GM18511 (cell line): ENCODE measurements around the gene NPAS4.
"Not testable (repeated sequence)": the region's sequence is repeated elsewhere in the genome, so short reads cannot be mapped to it uniquely, and the experiment has no call there.

Source experiments
- ATAC-seq: cut with Tn5 transposase; IDR thresholded peaks from one replicate; pipeline ENCODE4 v1.9.1; 2021; ENCODE audit warnings: mild to moderate bottlenecking, moderate library complexity; ENCODE audit not compliant: unreplicated experiment

NPAS4 gene

DNA sequence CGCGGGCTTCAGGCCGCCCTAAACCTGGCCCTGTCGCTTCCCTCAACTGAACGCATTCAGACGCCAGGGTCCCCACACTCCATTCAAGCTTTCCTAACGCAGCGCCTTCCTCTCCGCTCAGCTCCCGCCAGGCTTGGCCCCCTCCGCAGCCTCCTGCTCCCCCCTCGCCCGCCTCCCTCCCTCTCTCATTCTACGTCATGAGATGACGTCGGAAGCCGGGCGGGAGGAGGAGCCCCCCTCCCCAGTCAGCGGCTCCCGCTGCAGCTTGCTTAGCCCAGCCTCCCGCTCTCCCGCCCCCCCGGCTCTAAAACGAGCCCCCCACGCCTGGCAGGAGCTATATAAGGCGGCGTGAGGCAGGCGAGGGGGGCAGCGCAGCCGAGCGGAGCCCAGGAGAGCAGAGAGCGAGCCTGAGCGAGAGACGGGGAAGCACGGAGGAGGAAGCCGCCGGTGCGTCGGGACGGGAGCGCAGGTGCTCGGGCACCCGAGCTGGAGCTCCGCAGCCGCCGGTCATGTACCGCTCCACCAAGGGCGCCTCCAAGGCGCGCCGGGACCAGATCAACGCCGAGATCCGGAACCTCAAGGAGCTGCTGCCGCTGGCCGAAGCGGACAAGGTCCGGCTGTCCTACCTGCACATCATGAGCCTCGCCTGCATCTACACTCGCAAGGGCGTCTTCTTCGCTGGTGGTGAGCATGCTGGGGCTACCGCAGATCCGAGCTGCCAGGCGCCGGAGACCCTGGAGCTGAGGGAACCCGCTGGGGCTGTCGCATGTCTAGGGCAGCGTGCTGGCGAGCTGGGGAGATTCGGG lies at the start of gene NPAS4:
Gene NPAS4 (plus strand): TSS at position 365 of the 806 bp plus-strand sequence. CDS start 145 bp downstream, at position 510.
- ATAC-seq, result no peak

DNA sequence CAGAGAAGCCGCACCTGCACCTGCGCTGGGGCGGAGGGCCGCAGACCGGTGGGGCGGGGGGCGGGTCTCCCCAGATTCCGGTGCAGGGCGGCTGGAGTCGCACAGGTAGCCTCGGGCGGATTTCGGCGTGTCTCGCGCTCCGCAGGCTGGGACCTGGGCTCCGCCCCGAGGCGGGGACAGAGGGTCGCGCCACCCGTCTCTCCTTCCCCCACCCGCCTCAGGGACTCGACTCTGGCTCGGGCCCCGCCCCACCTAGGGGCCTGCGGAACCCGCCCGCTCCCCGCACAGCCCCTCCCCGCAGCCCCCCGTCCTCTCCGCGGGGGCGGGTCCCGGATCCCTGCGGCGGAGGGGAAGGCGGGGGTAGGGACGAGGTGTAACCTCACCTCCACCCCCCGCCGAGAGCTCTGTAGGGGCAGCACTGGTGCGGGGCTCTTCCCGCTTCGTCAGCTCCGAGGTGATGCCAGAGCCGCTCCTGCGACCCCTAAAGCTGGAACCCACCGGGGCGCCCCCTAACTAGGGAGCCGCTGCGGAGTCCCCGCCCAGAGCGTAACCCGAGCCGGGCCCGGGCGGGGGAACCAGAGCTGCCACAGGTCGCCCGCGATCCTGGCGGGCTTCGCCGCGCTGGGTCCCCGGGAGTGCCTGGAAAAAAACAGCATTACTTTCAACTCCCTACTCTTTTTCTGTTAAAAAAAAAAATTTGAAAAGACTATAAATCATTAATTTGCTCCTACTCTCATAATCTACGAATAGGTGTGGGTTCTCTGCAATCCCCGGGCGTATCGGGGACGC lies 49.0 kb upstream of the NPAS4 start, which contains the start of gene SLC29A2:
Gene SLC29A2 (minus strand): TSS at position 134 of the 789 bp plus-strand sequence. CDS start 169 bp downstream, outside the sequence.
- peak; percentile 73 for ATAC-seq

GRCh38 chr11:66373265-66373664 lies 47.6 kb upstream of the NPAS4 start:
- no peak for ATAC-seq

DNA sequence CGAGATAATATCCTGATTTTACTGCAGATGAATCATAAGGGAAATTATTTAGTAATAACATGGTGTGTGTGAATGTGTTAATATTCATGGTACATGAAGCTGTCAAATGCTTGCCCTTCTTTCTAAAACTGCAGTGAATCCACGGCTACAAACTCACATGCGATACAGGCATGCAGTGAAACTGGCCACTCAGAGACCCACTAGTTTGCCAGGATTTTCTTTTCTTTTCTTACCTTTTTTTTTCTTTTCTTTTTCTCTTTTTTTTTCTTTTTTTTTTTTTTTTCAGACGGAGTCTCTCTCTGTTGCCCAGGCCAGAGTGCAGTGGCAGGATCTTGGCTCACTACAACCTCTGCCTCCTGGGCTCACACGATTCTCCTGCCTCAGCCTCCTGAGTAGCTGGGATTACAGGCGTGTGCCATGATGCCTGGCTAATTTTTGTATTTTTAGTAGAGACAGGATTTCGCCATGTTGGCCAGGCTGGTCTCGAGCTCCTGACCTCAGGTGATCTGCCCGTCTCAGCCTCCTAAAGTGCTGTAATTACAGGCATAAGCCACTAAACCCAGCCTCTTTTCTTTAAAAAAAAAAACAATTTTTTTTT lies 47.0 kb upstream of the NPAS4 start:
- not testable (repeated sequence) for ATAC-seq

DNA sequence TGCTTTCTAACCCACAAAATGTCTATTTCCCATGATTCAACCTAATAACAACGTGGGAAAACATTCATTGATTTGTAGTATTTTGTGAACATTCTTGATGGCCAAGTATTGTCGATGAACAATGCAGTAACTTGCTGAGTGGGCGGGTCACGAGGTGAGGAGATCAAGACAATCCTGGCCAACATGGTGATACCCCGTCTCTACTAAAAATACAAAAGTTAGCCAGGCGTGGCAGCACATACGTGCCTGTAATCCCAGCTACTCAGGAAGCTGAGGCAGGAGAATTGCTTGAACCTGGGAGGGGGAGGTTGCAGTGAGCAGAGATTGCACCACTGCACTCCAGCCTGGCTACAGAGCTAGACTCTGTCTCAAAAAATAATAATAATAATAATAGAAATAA lies 40.6 kb upstream of the NPAS4 start:
- not testable (repeated sequence) for ATAC-seq

- ATAC-seq, result not testable (repeated sequence)
These were observed 36.5 kb upstream of the NPAS4 start for GRCh38 chr11:66384316-66384715.

GRCh38 chr11:66386171-66387069 lies 34.4 kb upstream of the NPAS4 start:
- ATAC-seq, result no peak

GRCh38 chr11:66388780-66389386 lies 32.0 kb upstream of the NPAS4 start:
- ATAC-seq, result no peak

GRCh38 chr11:66391322-66391721 lies 29.5 kb upstream of the NPAS4 start:
- ATAC-seq, result no peak

DNA sequence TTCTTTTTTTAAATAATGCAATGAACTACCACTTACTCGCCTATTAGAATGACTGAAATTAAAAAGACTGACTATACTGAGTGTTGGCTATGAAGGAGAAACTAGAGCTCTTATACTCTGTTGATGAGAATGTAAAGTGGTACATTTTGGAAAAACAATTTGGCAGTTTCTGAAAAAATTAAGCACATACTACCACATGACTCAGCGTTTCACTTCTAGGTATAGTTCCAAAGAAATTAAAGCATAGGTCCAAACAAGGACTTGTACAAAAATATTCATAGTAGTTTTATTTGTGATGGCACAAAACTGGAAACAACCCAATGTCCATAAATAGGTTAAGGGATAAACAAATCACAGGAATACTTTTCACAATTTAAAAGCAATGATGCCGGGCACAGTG lies 26.9 kb upstream of the NPAS4 start:
- no peak for ATAC-seq

- ATAC-seq, result no peak
These were observed 13.2 kb upstream of the NPAS4 start for GRCh38 chr11:66407651-66408050.

DNA sequence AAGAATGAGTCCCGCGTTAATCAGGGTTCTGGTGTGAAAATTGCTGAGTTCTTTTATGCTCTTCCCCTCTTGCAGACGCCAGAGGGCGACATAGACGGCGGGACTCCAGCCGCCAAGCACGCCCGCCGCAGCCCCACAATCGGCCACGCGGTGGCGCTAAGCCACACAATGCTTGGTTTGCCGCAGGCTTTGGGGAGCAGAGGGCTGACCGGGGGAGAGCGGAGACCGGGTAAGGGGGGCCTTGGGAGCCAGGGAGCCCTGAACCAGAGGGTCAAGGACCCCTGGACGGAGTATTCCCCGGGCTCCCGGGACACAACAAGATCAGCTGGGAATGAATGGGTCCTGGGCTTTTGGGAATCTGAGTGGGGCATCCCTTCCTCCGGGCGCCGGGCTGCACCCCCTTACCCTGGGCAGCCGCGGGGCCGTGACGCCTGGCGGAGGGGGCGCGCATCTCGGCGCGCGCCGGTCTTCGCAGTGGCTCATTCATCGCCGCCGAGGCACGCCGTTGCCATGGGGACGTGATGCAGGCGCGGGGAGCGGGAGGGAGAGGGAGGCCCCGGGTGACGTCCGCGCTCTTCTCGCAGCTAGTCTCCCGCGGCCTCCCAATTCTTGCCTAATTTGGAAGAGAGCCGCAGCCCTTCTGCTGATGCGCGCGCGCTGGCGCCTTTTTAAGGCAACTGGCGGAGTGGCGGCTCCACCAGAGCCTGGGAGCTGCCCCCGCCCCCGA lies 12.2 kb upstream of the NPAS4 start:
- peak; percentile 56 for ATAC-seq

DNA sequence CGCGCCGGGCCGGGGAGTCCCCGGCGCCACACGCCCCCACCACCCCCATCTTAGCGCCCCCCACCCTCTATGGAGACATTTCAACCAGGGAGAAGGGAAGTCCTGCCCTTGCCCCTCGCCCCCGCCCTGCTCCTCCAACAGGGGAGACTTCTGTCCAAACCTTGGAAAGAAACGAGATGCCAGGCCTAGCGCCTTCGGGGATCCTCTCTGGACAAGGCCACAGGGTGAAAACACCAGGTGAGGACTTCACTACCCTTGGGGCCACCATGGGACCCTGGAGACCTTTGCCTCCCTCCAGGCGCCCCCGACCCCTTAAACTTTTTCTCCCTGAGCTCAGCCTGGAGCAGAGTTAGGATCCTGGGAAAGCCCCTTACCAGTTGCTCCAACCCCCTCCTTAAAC lies 11.6 kb upstream of the NPAS4 start:
- ATAC-seq, result no peak

- ATAC-seq, result no peak
These were observed 10.6 kb upstream of the NPAS4 start for GRCh38 chr11:66410191-66410590.

DNA sequence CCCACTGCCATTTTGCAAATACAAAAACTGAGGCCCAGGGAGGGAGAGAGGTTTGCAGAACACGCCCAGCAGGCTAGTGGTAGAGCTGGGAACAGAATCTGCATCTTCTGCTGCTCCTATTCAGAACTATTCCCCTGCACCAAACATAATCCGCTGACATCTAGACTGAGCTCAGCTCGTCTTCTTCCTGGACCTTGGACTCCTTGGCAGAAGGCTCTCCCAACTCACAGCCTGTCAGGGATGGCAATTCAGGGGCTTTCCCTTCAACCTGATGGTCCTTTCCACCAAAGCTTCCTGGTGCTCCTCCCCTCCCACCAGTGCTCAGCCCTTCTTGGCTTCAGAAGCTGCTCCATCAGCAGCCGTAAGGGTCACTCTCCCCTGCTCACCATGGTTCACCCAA lies 9.5 kb upstream of the NPAS4 start:
- no peak for ATAC-seq

DNA sequence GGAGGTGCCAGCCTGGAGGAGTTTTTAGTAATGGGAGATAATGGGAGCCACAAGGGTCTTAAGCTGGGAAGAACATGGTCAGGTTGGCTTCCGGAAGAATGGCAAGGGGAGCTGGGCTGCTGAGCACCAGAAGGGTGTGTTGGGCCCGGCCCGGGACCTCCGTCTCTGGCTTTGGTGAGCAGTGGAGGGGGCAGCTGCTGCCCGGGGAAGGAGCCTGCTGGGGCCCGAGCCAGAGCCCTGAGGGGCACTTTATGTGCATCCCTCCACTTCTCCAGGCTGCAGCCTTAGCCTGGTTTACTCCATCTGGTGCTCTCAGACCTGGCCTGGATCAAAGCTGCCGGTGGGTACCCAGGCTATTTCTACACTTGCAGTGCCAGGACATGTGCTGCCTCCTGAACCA lies 8.7 kb upstream of the NPAS4 start:
- ATAC-seq, result no peak

GRCh38 chr11:66413167-66413566 lies 7.7 kb upstream of the NPAS4 start:
- no peak for ATAC-seq

GRCh38 chr11:66414120-66414934 lies 6.5 kb upstream of the NPAS4 start:
- ATAC-seq, result no peak

GRCh38 chr11:66415423-66415822 lies 5.4 kb upstream of the NPAS4 start:
- ATAC-seq, result no peak
